Muscle of leg (tissue), 11 donors: Measurements from ENCODE around the gene SLC6A20. TPM values are rescaled to one million over a fixed set of nuclear protein-coding genes. Genes with fewer than 3 reads are reported as not detected.

ENCODE experiments used
- DNase-seq: peaks from one replicate; pipeline ENCODE4 v3.0.0; 2013
- H3K27ac ChIP-seq: one replicate; pipeline ENCODE4 v1.5.1; 2013; ENCODE audit warnings: mild to moderate bottlenecking, low read length, control low read depth
- H3K27me3 ChIP-seq: one replicate; pipeline ENCODE4 v1.6.1; 2013; ENCODE audit warnings: low read length; ENCODE audit not compliant: control insufficient read depth, insufficient read depth
- H3K36me3 ChIP-seq: one replicate; pipeline ENCODE4 v1.6.1; 2013; ENCODE audit warnings: low read length; ENCODE audit not compliant: control insufficient read depth, insufficient read depth
- H3K4me1 ChIP-seq: one replicate; pipeline ENCODE4 v1.6.1; 2013; ENCODE audit warnings: low read length; ENCODE audit not compliant: control insufficient read depth, insufficient read depth
- H3K4me3 ChIP-seq: one replicate; pipeline ENCODE4 v1.5.1; 2013; ENCODE audit warnings: low read length, control low read depth
- H3K9me3 ChIP-seq: replicated peaks from 2 replicates; pipeline ENCODE4 v1.6.1; 2013; ENCODE audit warnings: low read depth, low read length; ENCODE audit not compliant: control insufficient read depth
- WGBS: methylation state at CpG from one replicate; pipeline ENCODE4 v1.1.5; 2013; ENCODE audit warnings: missing lambda C conversion rate; ENCODE audit not compliant: insufficient coverage; 5-methylcytosine and 5-hydroxymethylcytosine counted together
- polyA plus RNA-seq, 8 donors: library from polyadenylated mRNA; unstranded; fragments of 120-200 nt; gene quantifications; one replicate each; pipeline versions ENCODE4 v1.2.1 to v1.2.3, GENCODE V29; 2013; ENCODE audit warnings: inconsistent platforms in 1 of 8, low replicate concordance in 1 of 8; ENCODE audit not compliant: insufficient read length in 8 of 8, insufficient read depth in 1 of 8
- total RNA-seq: library from RNA; stranded (reverse); fragments of 120-200 nt; gene quantifications from one replicate; pipeline ENCODE4 v1.2.4, GENCODE V29; 2013

Gene SLC6A20
- total and polyA plus RNA-seq, 9 donors, result 0.09 to 8.4 (median 0.28) TPM

GRCh38 chr3:45730409-45731154 is 65.8 kb downstream of the SLC6A20 start:
- Histone ChIP-seq H3K9me3 (no peaks in the 10 kb centered on the region), H3K36me3 (peaks cover 26% of the 10 kb centered on the region)
- WGBS, result no CpG with 5 or more reads among the region's 4 CpGs

GRCh38 chr3:45729614-45730013 is 66.7 kb downstream of the SLC6A20 start:
- peaks cover 19% of the 10 kb centered on the region for H3K36me3 ChIP-seq
- H3K27ac ChIP-seq, result no peak overlapping the region
- no peaks in the 10 kb centered on the region for H3K27me3 ChIP-seq
- DNase-seq, result no peak
- H3K4me3 ChIP-seq, result no peak overlapping the region
- H3K9me3 ChIP-seq, result no peaks in the 10 kb centered on the region
- WGBS, result no CpG with 5 or more reads among the region's 2 CpGs
- H3K4me1 ChIP-seq, result no peaks in the 10 kb centered on the region

More at GRCh38 chr3:45730409-45731154, 65.8 kb downstream of the SLC6A20 start:
- DNase-seq, result no peak
- H3K27me3 ChIP-seq, result no peaks in the 10 kb centered on the region
- no peak overlapping the region for H3K27ac ChIP-seq
- no peak overlapping the region for H3K4me3 ChIP-seq
- no peaks in the 10 kb centered on the region for H3K4me1 ChIP-seq

GRCh38 chr3:45724911-45725310 is 71.4 kb downstream of the SLC6A20 start:
- H3K4me1 ChIP-seq, result no peaks in the 10 kb centered on the region
- no CpG with 5 or more reads among the region's 3 CpGs for WGBS
- H3K9me3 ChIP-seq, result no peaks in the 10 kb centered on the region
- DNase-seq, result peak; percentile 30
- H3K36me3 ChIP-seq, result peaks cover 10% of the 10 kb centered on the region
- no peak overlapping the region for H3K4me3 ChIP-seq
- no peaks in the 10 kb centered on the region for H3K27me3 ChIP-seq
- H3K27ac ChIP-seq, result no peak overlapping the region

DNA sequence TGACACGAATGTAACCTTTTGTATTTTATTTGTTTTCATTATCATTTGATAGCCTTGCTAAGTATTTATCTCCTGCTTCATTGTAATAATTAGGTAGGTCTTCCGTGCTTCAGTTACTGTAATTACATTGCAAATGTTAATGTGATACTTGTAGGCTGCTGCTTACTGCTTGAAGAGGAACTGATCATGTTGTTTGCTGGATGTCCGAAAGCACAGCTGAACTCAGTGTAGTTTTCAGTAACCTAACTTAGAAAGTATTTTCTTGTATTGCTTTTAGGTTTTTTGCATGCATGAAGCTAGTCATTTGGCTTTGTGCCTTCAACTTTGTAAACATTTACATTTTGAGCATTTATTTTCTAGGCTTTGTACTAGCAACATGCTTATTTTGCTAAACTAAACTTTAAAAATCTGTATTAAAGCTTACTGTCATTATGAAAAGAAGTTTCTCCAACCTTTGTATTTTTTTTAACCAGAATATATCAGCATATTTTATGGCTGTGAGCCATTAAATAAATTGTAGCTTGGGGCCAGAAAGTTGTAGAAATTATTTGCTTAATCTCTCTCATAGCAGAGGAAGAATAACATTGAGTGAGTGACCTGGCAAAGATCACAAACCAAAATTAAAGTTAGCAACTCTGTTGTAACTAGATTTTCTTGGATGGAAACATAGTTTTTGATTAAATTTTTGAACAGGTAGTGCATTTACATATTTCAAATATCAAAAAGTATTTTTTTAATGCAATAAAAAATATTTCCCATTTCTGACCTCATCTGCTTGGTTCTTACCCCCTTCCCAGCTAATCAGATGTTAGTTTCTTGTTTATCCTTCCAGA is 76.5 kb downstream of the SLC6A20 start:
- WGBS, result no CpG with 5 or more reads among the region's 3 CpGs
- Histone ChIP-seq H3K27ac (no peak overlapping the region), H3K4me1 (no peaks in the 10 kb centered on the region), H3K9me3 (no peaks in the 10 kb centered on the region), H3K36me3 (peaks cover 17% of the 10 kb centered on the region), H3K27me3 (no peaks in the 10 kb centered on the region), H3K4me3 (no peak overlapping the region)
- DNase-seq, result peak; percentile 20

- DNase-seq, result no peak
- peaks cover 23% of the 10 kb centered on the region for H3K36me3 ChIP-seq
- 100% methylated on average over 1 of the region's 3 CpGs for WGBS
Observed at GRCh38 chr3:45716790-45717336, 79.5 kb downstream of the SLC6A20 start.

DNA sequence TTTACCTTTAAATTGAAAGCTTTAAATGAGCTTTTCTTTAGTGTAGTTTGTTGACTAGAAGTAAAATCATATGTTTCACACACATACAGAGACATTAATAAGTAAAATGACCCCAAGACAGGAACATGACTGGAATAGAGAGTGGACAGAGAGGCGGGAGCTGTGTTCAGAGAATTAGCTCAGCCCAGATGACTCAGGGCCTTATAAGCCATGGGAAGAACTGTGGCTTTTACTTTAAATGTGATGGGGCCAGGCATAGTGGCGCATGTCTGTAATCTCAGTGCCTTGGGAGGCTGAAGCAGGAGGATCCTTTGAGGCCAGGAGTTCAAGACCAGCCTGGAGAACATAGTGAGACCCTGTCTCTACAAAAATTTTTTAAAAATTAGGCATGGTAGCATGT is 80.4 kb downstream of the SLC6A20 start:
- no peak overlapping the region for H3K4me3 ChIP-seq
- DNase-seq, result no peak
- no peak overlapping the region for H3K27ac ChIP-seq
- WGBS, result 100% methylated on average over 1 of the region's 2 CpGs
- H3K4me1 ChIP-seq, result no peaks in the 10 kb centered on the region
- H3K27me3 ChIP-seq, result no peaks in the 10 kb centered on the region
- H3K9me3 ChIP-seq, result no peaks in the 10 kb centered on the region
- peaks cover 30% of the 10 kb centered on the region for H3K36me3 ChIP-seq

More at GRCh38 chr3:45716790-45717336, 79.5 kb downstream of the SLC6A20 start:
- no peak overlapping the region for H3K27ac ChIP-seq
- H3K9me3 ChIP-seq, result no peaks in the 10 kb centered on the region
- H3K4me3 ChIP-seq, result no peak overlapping the region
- no peaks in the 10 kb centered on the region for H3K4me1 ChIP-seq
- no peaks in the 10 kb centered on the region for H3K27me3 ChIP-seq

GRCh38 chr3:45712434-45713110 is 83.8 kb downstream of the SLC6A20 start:
- H3K9me3 ChIP-seq, result no peaks in the 10 kb centered on the region
- DNase-seq, result no peak
- no peaks in the 10 kb centered on the region for H3K27me3 ChIP-seq
- H3K4me1 ChIP-seq, result no peaks in the 10 kb centered on the region
- peaks cover 35% of the 10 kb centered on the region for H3K36me3 ChIP-seq
- H3K4me3 ChIP-seq, result no peak overlapping the region
- H3K27ac ChIP-seq, result no peak overlapping the region
- 93% methylated on average over 5 of the region's 7 CpGs for WGBS

GRCh38 chr3:45711931-45712330 is 84.4 kb downstream of the SLC6A20 start:
- no peaks in the 10 kb centered on the region for H3K27me3 ChIP-seq
- no peaks in the 10 kb centered on the region for H3K4me1 ChIP-seq
- H3K4me3 ChIP-seq, result no peak overlapping the region
- WGBS, result 100% methylated on average over 3 of the region's 4 CpGs
- peaks cover 35% of the 10 kb centered on the region for H3K36me3 ChIP-seq
- no peak for DNase-seq
- no peak overlapping the region for H3K27ac ChIP-seq
- no peaks in the 10 kb centered on the region for H3K9me3 ChIP-seq

- peaks cover 13% of the 10 kb centered on the region for H3K36me3 ChIP-seq
- 94% methylated on average over 1 of the region's 2 CpGs for WGBS
- H3K9me3 ChIP-seq, result no peaks in the 10 kb centered on the region
- no peaks in the 10 kb centered on the region for H3K27me3 ChIP-seq
- H3K27ac ChIP-seq, result no peak overlapping the region
- no peak overlapping the region for H3K4me3 ChIP-seq
- H3K4me1 ChIP-seq, result no peaks in the 10 kb centered on the region
- DNase-seq, result no peak
Observed at GRCh38 chr3:45705839-45706808, 90.2 kb downstream of the SLC6A20 start.
